K562 (cell line): Measurements from ENCODE around the gene PELI3.

Experiments
- BCL6 ChIP-seq: fragments of 250-450 bp; sonication (Bioruptor Pico); IDR thresholded peaks from 2 replicates; pipeline ENCODE4 v1.4.0; 2020
- CGGBP1 ChIP-seq: fragments of 250-450 bp; sonication (Bioruptor Pico); IDR thresholded peaks from 2 replicates; pipeline ENCODE4 v1.9.0; 2021; ENCODE audit warnings: mild to moderate bottlenecking
- GTF3C2 ChIP-seq: IDR thresholded peaks from 3 replicates; pipeline ENCODE4 v1.6.1; 2011; ENCODE audit warnings: borderline replicate concordance, mild to moderate bottlenecking, moderate library complexity; ENCODE audit not compliant: insufficient read length; ENCODE audit errors: extremely low read depth
- HCFC1 ChIP-seq: IDR thresholded peaks from 2 replicates; pipeline ENCODE4 v1.6.1; 2012; ENCODE audit warnings: low read depth, low read length, improper control_type of control experiment
- HMG20B ChIP-seq: fragments of 250-450 bp; sonication (Bioruptor Pico); IDR thresholded peaks from 2 replicates; pipeline ENCODE4 v1.5.0; 2021; ENCODE audit warnings: mild to moderate bottlenecking
- NFYB ChIP-seq: IDR thresholded peaks from 2 replicates; pipeline ENCODE4 v1.6.1; 2011; ENCODE audit warnings: mild to moderate bottlenecking, moderate library complexity; ENCODE audit not compliant: insufficient read length; ENCODE audit errors: extremely low read depth
- POLR2A ChIP-seq: fragments of 450-650 bp; conservative IDR thresholded peaks from 2 replicates; pipeline ENCODE4 v1.6.1; 2016
- RNF2 ChIP-seq: sonication (generic); IDR thresholded peaks from 2 replicates; pipeline ENCODE4 v1.6.1; 2016
- SMC3 ChIP-seq: conservative IDR thresholded peaks from 2 replicates; pipeline ENCODE4 v1.6.1; 2011; ENCODE audit warnings: low read depth, low read length, improper control_type of control experiment; ENCODE audit not compliant: insufficient read depth

- TF ChIP-seq CGGBP1 (CRISPR knock-in tag) (no peak), RNF2 (no peak), NFYB (no peak), SMC3 (peak; percentile 85), HCFC1 (no peak), BCL6 (CRISPR knock-in tag) (no peak), POLR2A (no peak), HMG20B (CRISPR knock-in tag) (no peak), GTF3C2 (no peak)
These were observed 36.6 kb upstream of the PELI3 start for GRCh38 chr11:66429983-66430602.
